Caco-2 (cell line): ENCODE data around the gene CFAP221. TPM values are rescaled to one million over a fixed set of nuclear protein-coding genes. Genes with fewer than 3 reads are reported as not detected.

ENCODE experiments used
- BruUV-seq: library from RNA; stranded (reverse); fragments of 400-500 nt; replicated peaks from 2 replicates; lab custom pipeline; 2021; lab: Mats Ljungman, UMichigan
- CTCF ChIA-PET: fragments of 300-600 bp; sonication (Branson Sonifier 250); formaldehyde crosslinking; loops from one replicate; lab custom pipeline; 2022; ENCODE audit warnings: antibody characterized with exemption; lab: Charles Lee
- POLR2A ChIA-PET: fragments of 300-600 bp; sonication (Branson Sonifier 250); formaldehyde crosslinking; loops from one replicate; lab custom pipeline; 2022; ENCODE audit warnings: antibody characterized with exemption; lab: Charles Lee
- DNase-seq, 2 experiments: peaks; one replicate each; pipeline versions ENCODE4 v3.0.0 to v3.0.0-alpha.2; 2020 to 2022
- H3K27me3 ChIP-seq: replicated peaks from 2 replicates; pipeline ENCODE4 v1.6.0; 2011; ENCODE audit warnings: low read length; ENCODE audit not compliant: control insufficient read depth, insufficient read depth
- H3K36me3 ChIP-seq: 2 replicates; pipeline ENCODE4 v1.5.1; 2011; ENCODE audit warnings: low read length; ENCODE audit not compliant: control insufficient read depth, insufficient read depth
- H3K4me1 ChIP-seq: fragments of 250-450 bp; sonication (Bioruptor Pico); 2 replicates; pipeline ENCODE4 v1.5.1; 2020; ENCODE audit warnings: mild to moderate bottlenecking
- H3K4me3 ChIP-seq: 2 replicates; pipeline ENCODE4 v1.5.1; 2011; ENCODE audit warnings: low read depth, mild to moderate bottlenecking, control low read depth, low read length
- H3K9me3 ChIP-seq: fragments of 250-450 bp; sonication (Bioruptor Pico); 2 replicates; pipeline ENCODE4 v1.5.1; 2020; ENCODE audit warnings: mild to moderate bottlenecking, moderate library complexity
- H3K27ac Mint-ChIP-seq: one replicate; pipeline ENCODE4 v1.8.0; 2022; ENCODE audit warnings: mixed read lengths; ENCODE audit not compliant: unreplicated experiment
- H3K27me3 Mint-ChIP-seq: one replicate; pipeline ENCODE4 v1.8.0; 2022; ENCODE audit warnings: mixed read lengths; ENCODE audit not compliant: insufficient read depth, unreplicated experiment
- H3K36me3 Mint-ChIP-seq: one replicate; pipeline ENCODE4 v1.8.0; 2022; ENCODE audit warnings: mild to moderate bottlenecking, mixed read lengths; ENCODE audit not compliant: insufficient read depth, unreplicated experiment
- H3K4me1 Mint-ChIP-seq: one replicate; pipeline ENCODE4 v1.8.0; 2022; ENCODE audit warnings: low read depth, mixed read lengths; ENCODE audit not compliant: unreplicated experiment
- H3K4me3 Mint-ChIP-seq: one replicate; pipeline ENCODE4 v1.8.0; 2022; ENCODE audit warnings: mild to moderate bottlenecking, moderate library complexity, mixed read lengths; ENCODE audit not compliant: unreplicated experiment
- H3K9me3 Mint-ChIP-seq: one replicate; pipeline ENCODE4 v1.8.0; 2022; ENCODE audit warnings: mixed read lengths; ENCODE audit not compliant: unreplicated experiment
- CTCF ChIP-seq, 2 experiments: fragments of 200-600 bp in 1 of 2; IDR thresholded peaks; 1 replicate in 1 of 2; 2 replicates in 1 of 2; pipeline versions ENCODE4 v1.5.1 to v1.8.0; 2011 to 2022; ENCODE audit warnings: antibody characterized with exemption in 1 of 2, control low read depth in 1 of 2, inconsistent platforms in 1 of 2, low read depth in 1 of 2, low read length in 1 of 2, mild to moderate bottlenecking in 1 of 2, moderate library complexity in 1 of 2; ENCODE audit not compliant: insufficient read depth in 1 of 2, severe bottlenecking in 1 of 2, unreplicated experiment in 1 of 2
- intact Hi-C: fragments of 100-400 bp; cut with micrococcal nuclease; formaldehyde crosslinking; loops from one replicate; pipeline ENCODE4 v1.10.0; 2022; ENCODE audit not compliant: unreplicated experiment
- total RNA-seq: library from RNA; stranded (reverse); gene quantifications from 2 replicates; pipeline ENCODE4 v1.2.3, GENCODE V29; 2022

Gene CFAP221
- total RNA-seq, 1 experiment from 2014 or later: not detected

DNA sequence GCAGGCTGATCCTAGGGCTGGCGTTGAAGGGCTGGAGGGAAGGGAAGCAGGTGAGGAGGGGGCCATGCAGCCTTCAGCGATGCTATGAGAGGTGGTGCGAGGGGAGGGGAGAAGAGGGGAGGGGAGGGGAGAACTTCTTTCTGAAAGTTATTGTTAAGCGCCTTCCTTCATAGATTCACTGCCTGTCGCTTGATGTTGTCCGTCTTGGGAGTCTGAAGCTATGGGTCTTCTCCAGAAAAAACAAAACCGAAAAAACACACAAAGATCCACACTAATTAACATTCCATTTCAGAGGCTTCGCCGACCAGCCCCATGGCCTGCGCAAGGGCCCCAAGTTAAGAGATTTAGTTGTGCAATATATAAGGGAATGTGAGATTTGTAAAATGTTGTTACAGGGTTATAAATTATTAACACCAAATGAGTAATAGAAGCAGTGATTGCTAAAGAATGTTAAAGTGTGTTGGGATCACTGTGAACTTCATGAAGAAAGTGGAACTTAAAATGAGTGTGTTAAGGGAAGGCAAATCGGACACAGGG lies 758 bp downstream of the CFAP221 start:
- H3K4me1 ChIP-seq: peaks cover 54% of the 10 kb centered on the region
- no peaks in the 10 kb centered on the region for H3K27me3 ChIP-seq
- Mint-ChIP-seq H3K4me1 (peaks cover 31% of the 10 kb centered on the region), H3K4me3 (peak overlapping the region; percentile 78), H3K36me3 (peaks cover 5% of the 10 kb centered on the region), H3K9me3 (no peaks in the 10 kb centered on the region), H3K27me3 (no peaks in the 10 kb centered on the region), H3K27ac (no peak overlapping the region)
- CTCF ChIA-PET: interaction anchor here (0.6 kb wide), 1 partner anchor 229 kb away, joined by 4 read pairs; no protein-coding TSS in a partner anchor
- H3K36me3 ChIP-seq: no peaks in the 10 kb centered on the region
- no peak for DNase-seq
- intact Hi-C loops: loop anchor here (1.0 kb wide), 2 partner anchors 53 to 58 kb away; no protein-coding TSS in a partner anchor
- no peaks in the 10 kb centered on the region for H3K9me3 ChIP-seq
- no TSS peak for BruUV-seq
- peak overlapping the region; percentile 54 for H3K4me3 ChIP-seq
- no peak for TF ChIP-seq CTCF (IDR thresholded peaks at IDR 0.05; ENCODE audit: insufficient read depth in 1 of 2, low read depth in 1 of 2, low read length in 1 of 2, severe bottlenecking in 1 of 2, unreplicated experiment in 1 of 2)
- POLR2A ChIA-PET: no interaction called here

DNA sequence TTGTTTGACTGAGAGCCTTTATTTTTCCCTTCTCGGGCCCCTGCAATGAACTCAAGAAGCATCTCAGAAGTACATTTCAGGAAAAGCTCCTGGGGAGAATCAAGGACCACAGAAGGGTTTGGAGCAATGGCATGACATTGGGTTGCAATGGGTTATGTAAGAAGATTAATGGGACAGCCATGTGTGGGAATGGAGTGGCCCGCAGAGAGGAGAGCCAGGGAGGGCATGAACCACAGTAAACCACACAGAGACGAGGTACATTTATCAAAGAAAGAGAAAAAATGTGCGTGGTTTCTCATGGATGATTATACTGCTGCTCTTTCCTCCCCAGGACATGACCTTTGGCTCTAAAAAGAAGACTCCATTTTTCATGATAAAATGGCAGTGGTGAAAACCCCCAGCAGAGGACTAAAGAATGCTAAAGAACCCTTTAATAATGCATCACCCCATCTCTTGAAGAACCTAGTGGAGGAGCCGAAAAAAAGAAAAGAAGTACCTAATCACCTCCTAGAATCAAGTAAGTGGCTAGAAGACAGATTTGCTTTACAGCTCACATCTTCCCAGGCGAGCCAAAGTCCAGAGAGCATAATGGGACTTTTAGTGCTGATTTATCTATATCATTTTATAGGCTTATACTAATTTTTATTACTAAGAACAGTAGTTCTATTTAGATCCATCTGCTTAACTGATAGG lies 1.7 kb downstream of the CFAP221 start:
- Mint-ChIP-seq H3K4me3 (peak overlapping the region; percentile 14), H3K4me1 (peaks cover 40% of the 10 kb centered on the region), H3K27ac (peak overlapping the region; percentile 5), H3K9me3 (no peaks in the 10 kb centered on the region), H3K36me3 (peaks cover 5% of the 10 kb centered on the region), H3K27me3 (no peaks in the 10 kb centered on the region)
- H3K4me1 ChIP-seq: peaks cover 63% of the 10 kb centered on the region
- no peaks in the 10 kb centered on the region for H3K36me3 ChIP-seq
- H3K9me3 ChIP-seq: no peaks in the 10 kb centered on the region
- H3K4me3 ChIP-seq: no peak overlapping the region
- intact Hi-C loops: no loop called here
- no peaks in the 10 kb centered on the region for H3K27me3 ChIP-seq
- no TSS peak for BruUV-seq
- ChIA-PET CTCF (no interaction called here), POLR2A (no interaction called here)
- no peak for DNase-seq
- no peak for TF ChIP-seq CTCF (IDR thresholded peaks at IDR 0.05; ENCODE audit: insufficient read depth in 1 of 2, low read depth in 1 of 2, low read length in 1 of 2, severe bottlenecking in 1 of 2, unreplicated experiment in 1 of 2)

- no peaks in the 10 kb centered on the region for H3K9me3 ChIP-seq
- Mint-ChIP-seq H3K4me1 (peaks cover 43% of the 10 kb centered on the region), H3K27ac (peak overlapping the region; percentile 5), H3K36me3 (peaks cover 5% of the 10 kb centered on the region), H3K4me3 (peak overlapping the region; percentile 14), H3K9me3 (no peaks in the 10 kb centered on the region), H3K27me3 (no peaks in the 10 kb centered on the region)
- ChIA-PET POLR2A (no interaction called here), CTCF (no interaction called here)
- no peak overlapping the region for H3K4me3 ChIP-seq
- peaks cover 63% of the 10 kb centered on the region for H3K4me1 ChIP-seq
- no peaks in the 10 kb centered on the region for H3K27me3 ChIP-seq
- DNase-seq: peak in 1 of 2 experiments; percentile 39
- H3K36me3 ChIP-seq: no peaks in the 10 kb centered on the region
- intact Hi-C loops: no loop called here
- BruUV-seq: no TSS peak
- no peak for TF ChIP-seq CTCF (IDR thresholded peaks at IDR 0.05; ENCODE audit: insufficient read depth in 1 of 2, low read depth in 1 of 2, low read length in 1 of 2, severe bottlenecking in 1 of 2, unreplicated experiment in 1 of 2)
Measured at GRCh38 chr2:119546447-119546767, 2.2 kb downstream of the CFAP221 start.
